Heart left ventricle (tissue), 16 donors: Measurements from ENCODE around the gene DAGLA. TPM values are rescaled to one million over a fixed set of nuclear protein-coding genes. Genes with fewer than 3 reads are reported as not detected.

Experiments
- ATAC-seq, 4 donors: fragments of 200-7000 bp; cut with Tn5 transposase; one replicate each; pipeline ENCODE4 v1.9.1; 2020 to 2022; ENCODE audit warnings: moderate library complexity in 4 of 4, mild to moderate bottlenecking in 3 of 4, moderate number of reproducible peaks in 1 of 4
- DNase-seq, 5 donors: peaks; one replicate each; pipeline ENCODE4 v3.0.0-alpha.2; 2020
- H3K27ac ChIP-seq, 12 donors: fragments of 200-600 bp; sonication (generic) in 4 of 12; one replicate each; pipeline versions ENCODE4 v1.5.0 to v1.8.0; 2016 to 2022; ENCODE audit warnings: mild to moderate bottlenecking in 2 of 12
- H3K27me3 ChIP-seq, 9 donors: fragments of 200-600 bp; sonication (generic) in 2 of 9; one replicate each; pipeline versions ENCODE4 v1.5.1 to v1.8.0; 2016 to 2022; ENCODE audit warnings: mild to moderate bottlenecking in 3 of 9
- H3K36me3 ChIP-seq, 9 donors: fragments of 200-600 bp; sonication (generic) in 2 of 9; one replicate each; pipeline versions ENCODE4 v1.5.0 to v1.8.0; 2018 to 2022; ENCODE audit warnings: mild to moderate bottlenecking in 2 of 9
- H3K4me1 ChIP-seq, 12 donors: fragments of 200-600 bp; sonication (generic) in 4 of 12; one replicate each; pipeline versions ENCODE4 v1.5.0 to v1.8.0; 2016 to 2022; ENCODE audit warnings: mild to moderate bottlenecking in 3 of 12
- H3K4me3 ChIP-seq, 12 donors: fragments of 200-600 bp; sonication (generic) in 4 of 12; one replicate each; pipeline versions ENCODE4 v1.5.0 to v1.8.0; 2017 to 2022; ENCODE audit warnings: mild to moderate bottlenecking in 9 of 12, moderate library complexity in 4 of 12
- H3K9me3 ChIP-seq, 12 donors: fragments of 200-600 bp; sonication (generic) in 4 of 12; one replicate each; pipeline versions ENCODE4 v1.5.0 to v1.8.0; 2016 to 2022; ENCODE audit warnings: mild to moderate bottlenecking in 1 of 12
- CTCF ChIP-seq, 12 donors: fragments of 200-600 bp; sonication (generic) in 4 of 12; IDR thresholded peaks; one replicate each; pipeline versions ENCODE4 v1.5.0 to v1.8.0; 2018 to 2022; ENCODE audit warnings: antibody characterized with exemption in 12 of 12, mild to moderate bottlenecking in 5 of 12
- POLR2A ChIP-seq, 2 donors: fragments of 450-650 bp; IDR thresholded peaks; one replicate each; pipeline ENCODE4 v1.6.1; 2017; ENCODE audit warnings: antibody characterized with exemption in 2 of 2, mild to moderate bottlenecking in 2 of 2, moderate library complexity in 2 of 2
- WGBS, 4 donors: extraction: QIAGEN DNeasy Blood & Tissue Kit in 2 of 4; methylation state at CpG; one replicate each; pipeline versions ENCODE4 v1.1.5 to v1.1.7; 2013 to 2018; 5-methylcytosine and 5-hydroxymethylcytosine counted together
- intact Hi-C, 10 donors: fragments of 100-400 bp; cut with DNase I; formaldehyde crosslinking; loops; one replicate each; pipeline versions ENCODE4 v1.11.1 to v1.14.2; 2022
- polyA plus RNA-seq, 2 donors: library from polyadenylated mRNA; stranded (reverse); fragments of 200-250 nt; gene quantifications; one replicate each; pipeline ENCODE4 v1.2.3, GENCODE V29; 2013
- total RNA-seq, 9 donors: library from RNA; depleted of rRNA in 2 of 9; stranded (reverse); fragments of >200 nt in 2 of 9; fragmentation: NEBNext Ultra II Directional in 3 of 9; extraction: Animal tissue kit (Norgen Biotek cat#: 25700) in 3 of 9; gene quantifications; one replicate each; pipeline versions ENCODE4 v1.1.0 to v1.2.4, GENCODE V29; 2016 to 2023
- donor health status: ischemic (EF 13 %, LVEDD 7.1; RV severe dilation, severe dysfunction).
- donor health status: healthy with polysubstance abuse.
- donor health status: DM: no; HTN: yes; CAD: no.
- donor health status: DM: no; HTN: no; CAD: no.
- donor health status: ischemic (EF 25% LVEDD 6.9; RV normal size, moderate dysfunction).
- donor health status: ischemic (EF 25% LVEDD 5.7; RV mildly dilated, moderate dysfunction).
- donor health status: healthy.
- donor health status: DM: yes; HTN: yes; CAD: no.
- donor health status: ischemic (EF 35%, LVEDD 5.7; RV mildly dilated, moderate dysfunction).
- donor health status: nonischemic (EF 11% LVEDD 7.7; RV severe dilation, severe dysfunction).
- donor health status: DM: yes; HTN: yes; CAD: no.
- donor health status: PGD.
- donor health status: ischemic (EF 29% LVEDD 5.4; RV normal size, mild dysfunction).
- donor health status: nonischemic (EF 23%, LVEDD 6.1; RV moderate dilation, normal function).

Gene DAGLA
- total and polyA plus RNA-seq, 11 donors, result 2.2 to 5.6 (median 3.3) TPM

GRCh38 chr11:61733120-61733978, 53.2 kb downstream of the DAGLA start:
- DNase-seq, result peak; percentile 83 to 93 (median 87)
- Histone ChIP-seq H3K36me3 (peaks cover 0 to 39% (median 10%) of the 10 kb centered on the region in 9 donors), H3K27ac (peak overlapping the region in 4 of 12 donors; percentile 12 to 59 (median 37)), H3K27me3 (no peaks in the 10 kb centered on the region), H3K9me3 (no peaks in the 10 kb centered on the region), H3K4me3 (no peak overlapping the region), H3K4me1 (peaks cover 0 to 27% (median 9%) of the 10 kb centered on the region in 12 donors)
- ATAC-seq, result peak; percentile 74 to 90 (median 84)
- 22 to 33% (median 25%) methylated on average over 10 to 13 of the region's 13 CpGs for WGBS, 4 donors
- intact Hi-C loops, result loop anchor here (1.0 to 10.0 kb wide), 7 partner anchors 52 to 259 kb away; partner anchors contain the start of gene DAGLA (in 7 of the 10)
- TF ChIP-seq POLR2A (IDR thresholded peaks at IDR 0.05), result no peak
- peak; percentile 98 to 100 (median 99) for TF ChIP-seq CTCF (IDR thresholded peaks at IDR 0.05)

DNA sequence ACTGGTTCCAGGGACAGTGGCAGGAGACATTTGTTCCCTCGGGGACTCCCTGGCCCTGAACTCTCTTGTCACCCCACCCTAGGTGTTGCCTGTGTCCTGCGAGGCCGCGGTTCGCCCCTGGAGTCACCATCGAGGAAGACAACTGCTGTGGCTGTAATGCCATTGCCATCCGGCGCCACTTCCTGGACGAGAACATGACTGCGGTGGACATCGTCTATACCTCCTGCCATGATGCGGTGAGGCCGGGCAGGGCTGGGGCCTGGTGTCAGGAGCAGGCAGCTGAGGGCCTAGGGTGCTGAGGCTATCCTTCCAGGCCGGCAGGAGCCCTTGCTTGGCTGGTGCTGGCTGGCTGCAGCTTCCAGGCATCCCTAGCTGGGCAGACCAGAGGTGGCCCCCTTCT, 54.6 kb downstream of the DAGLA start:
- Histone ChIP-seq H3K27me3 (no peaks in the 10 kb centered on the region), H3K4me3 (no peak overlapping the region), H3K9me3 (no peaks in the 10 kb centered on the region), H3K27ac (no peak overlapping the region), H3K4me1 (peaks cover 0 to 27% (median 9%) of the 10 kb centered on the region in 12 donors), H3K36me3 (peaks cover 0 to 34% (median 10%) of the 10 kb centered on the region in 9 donors)
- WGBS, 4 donors, result 61 to 94% (median 90%) methylated on average over 5 to 14 of the region's 14 CpGs
- intact Hi-C loops, result loop anchor here in 3 of 10 donors (5.0 to 10.0 kb wide), 3 partner anchors 250 to 260 kb away; a partner anchor contains a TSS
- ATAC-seq, result no peak
- no peak for DNase-seq
- no peak for TF ChIP-seq CTCF (IDR thresholded peaks at IDR 0.05)
- TF ChIP-seq POLR2A (IDR thresholded peaks at IDR 0.05), result no peak

GRCh38 chr11:61735391-61735790, 55.2 kb downstream of the DAGLA start:
- Histone ChIP-seq H3K27me3 (no peaks in the 10 kb centered on the region), H3K27ac (no peak overlapping the region), H3K4me3 (no peak overlapping the region), H3K4me1 (peaks cover 0 to 21% (median 9%) of the 10 kb centered on the region in 12 donors), H3K36me3 (peaks cover 0 to 37% (median 10%) of the 10 kb centered on the region in 9 donors), H3K9me3 (no peaks in the 10 kb centered on the region)
- ATAC-seq (no peak), DNase-seq (no peak)
- TF ChIP-seq POLR2A (IDR thresholded peaks at IDR 0.05) (no peak), CTCF (IDR thresholded peaks at IDR 0.05) (no peak)
- intact Hi-C loops, result loop anchor here in 2 of 10 donors (10.0 kb wide), 2 partner anchors 251 to 261 kb away; a partner anchor contains a TSS
- WGBS, 4 donors, result 86 to 93% (median 91%) methylated on average over 14 to 17 of the region's 17 CpGs

GRCh38 chr11:61736310-61736709, 56.1 kb downstream of the DAGLA start:
- Histone ChIP-seq H3K27me3 (no peaks in the 10 kb centered on the region), H3K9me3 (no peaks in the 10 kb centered on the region), H3K4me3 (no peak overlapping the region), H3K27ac (no peak overlapping the region), H3K4me1 (peaks cover 0 to 19% (median 9%) of the 10 kb centered on the region in 12 donors), H3K36me3 (peaks cover 0 to 47% (median 12%) of the 10 kb centered on the region in 9 donors)
- intact Hi-C loops, result loop anchor here in 2 of 10 donors (10.0 kb wide), 2 partner anchors 252 to 262 kb away; a partner anchor contains a TSS
- ATAC-seq, result no peak
- no peak for DNase-seq
- TF ChIP-seq CTCF (IDR thresholded peaks at IDR 0.05), result no peak
- no peak for TF ChIP-seq POLR2A (IDR thresholded peaks at IDR 0.05)
- 83 to 89% (median 87%) methylated on average over 5 of the region's 5 CpGs for WGBS, 4 donors
